Cardiac fibroblast (primary cell): Measurements from ENCODE around the gene ADCY5.
A peak's percentile ranks its signal among the peaks of the same experiment; 100 is the strongest.

Experiments used
- DNase-seq, 2 donors: peaks; one replicate each; pipeline versions ENCODE4 v3.0.0 to v3.0.0-alpha.2; 2010; ENCODE audit warnings: low read depth in 2 of 2
- H3K4me3 ChIP-seq, 2 donors: replicated peaks in 1 of 2; 1 replicate in 1 of 2; 2 replicates in 1 of 2; pipeline ENCODE4 v1.5.1; 2011; ENCODE audit warnings: low read depth in 2 of 2, low read length in 2 of 2, mild to moderate bottlenecking in 2 of 2, moderate library complexity in 1 of 2
- TF ChIP-seq, protein P1 (sequence below): IDR thresholded peaks from one replicate; pipeline ENCODE4 v1.5.1; 2011; ENCODE audit warnings: low read depth, mild to moderate bottlenecking, low read length, inconsistent platforms

The ADCY5 gene

DNA sequence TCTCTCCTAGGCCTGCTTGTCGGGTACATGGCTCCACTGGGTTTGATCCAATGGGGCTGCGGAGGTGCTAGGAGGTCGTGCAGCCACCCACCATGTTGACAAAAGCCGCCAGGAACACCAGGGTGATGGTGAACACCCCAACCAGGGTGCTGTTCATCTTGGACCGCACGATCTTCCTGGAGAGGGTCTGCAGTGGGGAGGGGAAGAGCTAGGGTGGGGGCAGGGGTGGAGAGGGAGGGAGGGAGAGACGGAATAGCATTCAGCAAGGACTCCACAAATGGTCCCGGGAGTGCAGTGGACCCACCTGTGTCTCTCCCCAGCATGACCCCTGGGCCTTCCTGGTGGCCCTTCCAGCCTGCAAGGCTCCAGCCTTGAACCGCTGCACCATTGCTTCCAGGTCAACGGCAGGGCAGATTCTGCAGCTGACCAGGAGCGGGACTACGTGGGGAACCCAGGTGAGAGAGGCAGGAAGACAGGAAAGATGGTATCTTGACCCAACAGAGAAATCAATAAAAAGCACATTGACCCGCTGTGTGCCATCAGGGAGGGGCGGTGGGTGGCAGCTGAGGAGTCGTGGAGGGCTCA, 144.8 kb downstream of the ADCY5 start:
- no peak for DNase-seq
- TF ChIP-seq, protein P1, sequence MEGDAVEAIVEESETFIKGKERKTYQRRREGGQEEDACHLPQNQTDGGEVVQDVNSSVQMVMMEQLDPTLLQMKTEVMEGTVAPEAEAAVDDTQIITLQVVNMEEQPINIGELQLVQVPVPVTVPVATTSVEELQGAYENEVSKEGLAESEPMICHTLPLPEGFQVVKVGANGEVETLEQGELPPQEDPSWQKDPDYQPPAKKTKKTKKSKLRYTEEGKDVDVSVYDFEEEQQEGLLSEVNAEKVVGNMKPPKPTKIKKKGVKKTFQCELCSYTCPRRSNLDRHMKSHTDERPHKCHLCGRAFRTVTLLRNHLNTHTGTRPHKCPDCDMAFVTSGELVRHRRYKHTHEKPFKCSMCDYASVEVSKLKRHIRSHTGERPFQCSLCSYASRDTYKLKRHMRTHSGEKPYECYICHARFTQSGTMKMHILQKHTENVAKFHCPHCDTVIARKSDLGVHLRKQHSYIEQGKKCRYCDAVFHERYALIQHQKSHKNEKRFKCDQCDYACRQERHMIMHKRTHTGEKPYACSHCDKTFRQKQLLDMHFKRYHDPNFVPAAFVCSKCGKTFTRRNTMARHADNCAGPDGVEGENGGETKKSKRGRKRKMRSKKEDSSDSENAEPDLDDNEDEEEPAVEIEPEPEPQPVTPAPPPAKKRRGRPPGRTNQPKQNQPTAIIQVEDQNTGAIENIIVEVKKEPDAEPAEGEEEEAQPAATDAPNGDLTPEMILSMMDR = no peak
- no peak overlapping the region for H3K4me3 ChIP-seq

DNA sequence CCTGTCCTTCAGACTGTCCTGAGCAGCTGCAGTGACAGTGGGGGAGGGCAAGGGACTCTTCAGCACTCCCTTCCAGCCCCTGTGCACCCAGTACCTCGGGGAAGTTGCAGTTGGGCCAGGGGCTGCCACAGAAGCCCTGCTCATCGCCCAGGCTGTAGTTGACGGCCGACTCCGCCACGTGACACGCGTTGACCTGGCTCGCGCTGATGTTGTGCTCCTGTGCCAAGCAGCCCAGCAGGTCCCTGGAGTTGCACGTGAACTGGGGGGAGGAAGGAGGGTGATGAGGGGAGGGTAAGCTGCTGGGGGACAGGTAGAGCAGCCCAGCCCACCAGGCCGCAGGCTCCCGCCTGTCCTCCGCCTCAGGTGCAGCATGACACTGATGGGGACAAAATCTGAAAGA, 145.9 kb downstream of the ADCY5 start:
- TF ChIP-seq, protein P1 = no peak
- no peak for DNase-seq
- H3K4me3 ChIP-seq = no peak overlapping the region

GRCh38 chr3:123301331-123302184, 147.3 kb downstream of the ADCY5 start:
- no peak for DNase-seq
- TF ChIP-seq, protein P1 = no peak
- no peak overlapping the region for H3K4me3 ChIP-seq

GRCh38 chr3:123300583-123300982, 148.3 kb downstream of the ADCY5 start:
- H3K4me3 ChIP-seq = no peak overlapping the region
- no peak for DNase-seq
- TF ChIP-seq, protein P1 = no peak

DNA sequence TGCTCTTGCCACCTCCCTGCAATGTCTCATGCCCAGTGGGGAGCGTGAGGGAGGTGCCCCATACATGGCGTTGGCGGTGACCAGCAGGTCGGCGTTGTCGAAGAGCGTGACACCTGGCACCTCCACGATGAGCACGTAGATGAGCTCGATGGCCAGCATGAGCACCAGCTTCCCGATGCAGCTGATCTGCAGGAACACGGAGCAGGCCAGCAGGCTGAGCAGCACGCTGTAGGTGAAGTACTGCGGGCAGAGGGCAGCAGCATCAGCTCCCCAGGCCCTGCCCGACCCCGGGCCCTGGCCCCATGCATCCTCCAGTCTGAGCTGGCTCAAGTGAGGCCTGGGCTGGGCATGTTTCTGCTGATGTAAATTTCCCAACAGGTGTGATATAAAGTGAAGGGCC, 148.8 kb downstream of the ADCY5 start:
- DNase-seq = no peak
- TF ChIP-seq, protein P1 = no peak
- no peak overlapping the region for H3K4me3 ChIP-seq

- no peak for DNase-seq
- TF ChIP-seq, protein P1 = no peak
- H3K4me3 ChIP-seq = no peak overlapping the region
Measured at GRCh38 chr3:123299581-123299980, 149.3 kb downstream of the ADCY5 start.

DNA sequence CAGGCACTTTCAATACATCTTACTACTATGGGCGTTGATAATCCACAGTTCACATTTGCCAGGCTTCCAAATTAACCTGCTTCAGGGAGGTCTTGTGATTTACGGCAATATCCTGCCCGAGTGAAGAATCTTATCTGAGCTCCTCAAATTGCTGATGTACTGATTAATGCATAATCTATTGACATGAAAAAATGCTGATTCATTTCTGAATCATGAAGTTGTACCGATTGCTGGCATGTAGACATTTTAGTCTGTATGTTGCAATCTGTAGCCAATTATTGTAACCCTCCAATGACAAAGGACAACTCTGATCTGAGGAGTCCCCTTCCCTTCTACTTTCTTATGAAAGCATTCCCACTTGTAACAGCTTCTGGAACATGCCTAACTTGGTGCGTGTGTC, 150.0 kb downstream of the ADCY5 start:
- peak in 1 of 2 donors; percentile 22 for DNase-seq
- TF ChIP-seq, protein P1 = no peak
- H3K4me3 ChIP-seq = no peak overlapping the region
